Nucleus accumbens (tissue), 56 donors: ENCODE measurements around the gene HECTD2.

Experiments used
- DNase-seq, 56 donors: peaks; one replicate each; lab custom pipeline; 2025; lab: John Stamatoyannopoulos, UW

HECTD2 gene

DNA sequence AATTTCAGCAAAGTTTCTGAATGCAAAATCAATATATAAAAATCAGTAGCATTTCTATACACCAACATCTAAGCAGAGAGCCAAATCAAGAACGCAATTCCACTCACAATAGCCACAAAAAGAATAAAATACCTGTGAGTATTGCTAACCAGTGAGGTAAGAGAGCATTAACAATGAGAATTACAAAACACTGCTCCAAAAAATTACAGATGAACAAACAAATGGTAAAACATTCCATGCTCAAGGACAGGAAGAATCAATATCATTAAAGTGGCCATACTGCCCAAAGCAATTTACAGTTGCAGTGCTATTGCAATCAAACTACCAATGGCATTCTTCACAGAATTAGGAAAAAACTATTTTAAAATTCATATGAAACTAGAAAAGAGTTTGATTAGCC lies 61.5 kb downstream of the HECTD2 start:
- no peak for DNase-seq

DNA sequence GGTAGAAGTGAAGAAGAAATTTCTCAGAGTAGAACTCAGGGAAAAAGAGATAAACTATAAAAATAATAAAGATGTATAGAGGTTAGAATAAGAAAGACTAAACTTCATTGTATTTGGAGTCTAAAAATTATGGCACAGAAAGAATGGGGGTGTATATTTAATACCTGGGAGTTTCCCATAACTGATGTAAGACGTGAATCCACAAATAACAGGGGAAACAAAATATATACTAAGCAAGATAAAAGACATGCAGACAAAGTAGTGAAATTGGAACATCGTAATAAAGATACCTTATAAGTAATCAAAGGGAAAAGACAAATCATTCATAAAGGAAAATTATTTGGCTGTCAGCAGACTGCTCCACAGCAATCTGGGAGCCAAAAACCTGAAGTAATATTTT lies 62.8 kb downstream of the HECTD2 start:
- no peak for DNase-seq

DNA sequence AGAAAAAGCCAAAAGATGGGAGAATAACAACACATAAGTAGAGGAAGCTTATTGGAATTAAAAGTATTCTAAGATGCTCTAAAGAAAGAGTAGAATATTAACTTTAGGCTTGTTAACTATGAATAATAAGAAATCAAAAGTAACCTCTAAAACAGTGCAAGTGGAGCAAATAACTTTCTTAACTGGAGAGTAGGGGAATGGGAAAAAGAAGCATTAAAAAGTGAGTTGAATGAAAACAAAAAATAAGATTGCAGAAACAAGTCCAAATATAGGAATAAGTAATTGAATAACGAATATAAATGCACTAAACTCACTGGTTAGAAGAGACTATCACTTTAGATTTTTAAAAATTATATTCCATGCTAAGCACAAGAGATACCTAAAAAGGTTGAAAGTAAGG lies 63.9 kb downstream of the HECTD2 start:
- DNase-seq: no peak

DNA sequence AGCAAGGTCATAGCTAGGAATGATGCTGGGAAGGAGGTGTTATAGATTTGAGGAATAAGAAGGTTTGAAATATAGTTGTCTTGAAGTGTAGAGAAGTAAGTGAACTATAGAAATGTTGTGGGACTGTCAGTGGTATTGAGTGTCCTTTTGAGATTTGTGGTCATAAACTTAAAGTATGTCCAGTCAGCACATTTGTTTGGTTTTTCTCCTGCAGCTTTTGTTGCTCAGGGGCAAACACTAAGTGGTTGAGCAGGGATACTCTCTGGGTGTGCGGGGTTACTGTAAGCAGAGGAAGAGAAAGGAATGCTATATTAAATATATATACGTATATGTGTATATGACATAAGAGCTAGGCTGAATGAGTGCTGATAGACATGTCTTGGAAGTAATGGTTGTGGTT lies 67.1 kb downstream of the HECTD2 start:
- DNase-seq: no peak

DNA sequence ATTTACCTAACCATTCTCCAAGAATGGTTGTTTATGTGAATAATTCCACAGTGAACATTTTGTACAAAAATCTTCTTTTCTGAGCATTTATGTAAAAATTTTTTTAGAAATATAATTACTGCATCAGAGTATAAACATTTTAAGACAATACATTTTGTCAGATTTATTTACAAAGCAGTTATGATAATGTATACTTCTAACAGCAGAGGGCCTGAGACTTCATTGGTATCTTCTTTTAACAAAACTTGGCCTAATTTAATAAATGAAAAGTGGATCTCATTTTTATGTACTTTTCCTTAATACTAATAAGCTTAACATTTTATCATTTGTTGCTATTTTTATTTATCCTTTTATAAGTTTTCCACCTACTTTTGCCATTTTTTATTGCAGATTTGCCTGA lies 69.4 kb downstream of the HECTD2 start:
- DNase-seq: no peak

DNA sequence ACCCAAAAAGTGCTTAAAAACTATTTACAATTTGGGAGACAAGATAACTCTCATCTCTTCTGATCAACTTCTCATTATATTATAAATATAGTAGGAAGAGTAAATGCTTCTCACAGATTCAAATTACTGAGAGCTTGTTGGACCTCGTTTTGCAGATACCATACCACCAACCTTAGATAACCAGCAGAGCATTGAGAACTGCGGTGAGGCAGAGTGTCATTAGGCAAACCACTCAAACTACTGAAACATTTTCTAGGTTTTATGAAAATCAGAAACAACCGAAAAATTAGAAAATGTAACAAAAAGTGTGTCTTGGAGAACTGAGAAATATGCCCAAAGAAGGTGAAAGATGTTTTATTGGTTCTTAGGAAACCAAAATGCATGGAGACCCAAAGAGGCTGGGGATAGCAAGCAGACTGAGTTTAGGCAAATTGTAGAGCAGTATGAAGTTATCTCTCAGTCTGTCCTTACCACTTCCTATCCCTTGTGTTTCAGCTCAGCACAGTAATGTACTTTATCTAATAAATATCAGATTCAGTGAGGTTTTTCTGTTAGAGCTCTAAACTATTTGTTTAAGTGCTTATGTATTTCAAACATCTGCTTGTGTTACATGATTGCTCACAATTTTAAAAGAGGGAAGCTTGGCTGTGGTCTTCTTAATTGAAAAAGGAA lies 77.9 kb downstream of the HECTD2 start:
- no peak for DNase-seq

DNA sequence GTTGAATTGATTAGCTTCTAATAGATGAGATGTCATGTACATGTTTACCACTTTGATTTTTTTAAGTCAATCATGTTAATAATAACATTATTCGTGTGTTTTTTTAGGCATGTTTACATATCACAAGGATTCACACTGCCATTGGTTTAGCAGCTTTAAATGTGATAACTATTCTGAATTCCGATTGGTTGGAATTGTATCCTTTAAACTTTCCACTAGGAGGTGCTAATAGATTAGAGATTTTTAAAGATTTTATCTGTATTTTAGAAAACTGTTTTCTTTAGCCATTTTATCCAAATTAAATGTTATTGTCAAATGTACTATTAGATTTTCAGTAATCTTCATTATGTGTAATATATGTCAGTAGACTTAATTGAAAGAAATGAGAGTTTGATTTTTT lies 83.2 kb downstream of the HECTD2 start:
- DNase-seq: no peak

DNA sequence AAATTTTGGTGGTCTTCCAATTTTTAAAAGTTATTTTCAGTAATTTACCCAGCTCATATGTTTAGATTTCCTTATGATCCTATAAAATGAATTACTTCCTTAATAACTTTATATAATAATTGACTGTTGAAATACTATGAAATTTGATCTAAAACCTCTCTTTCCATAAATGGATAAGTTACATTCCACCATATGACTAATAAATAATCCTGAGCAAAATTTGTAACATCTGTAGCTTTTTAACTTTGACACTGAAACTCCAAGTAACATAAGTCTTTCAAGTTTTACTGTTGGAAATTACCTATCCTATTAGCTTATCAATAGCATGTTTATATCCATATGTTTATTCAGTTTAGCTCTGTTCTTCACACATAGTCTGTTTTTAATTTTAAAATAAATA lies 85.3 kb downstream of the HECTD2 start:
- no peak for DNase-seq

DNA sequence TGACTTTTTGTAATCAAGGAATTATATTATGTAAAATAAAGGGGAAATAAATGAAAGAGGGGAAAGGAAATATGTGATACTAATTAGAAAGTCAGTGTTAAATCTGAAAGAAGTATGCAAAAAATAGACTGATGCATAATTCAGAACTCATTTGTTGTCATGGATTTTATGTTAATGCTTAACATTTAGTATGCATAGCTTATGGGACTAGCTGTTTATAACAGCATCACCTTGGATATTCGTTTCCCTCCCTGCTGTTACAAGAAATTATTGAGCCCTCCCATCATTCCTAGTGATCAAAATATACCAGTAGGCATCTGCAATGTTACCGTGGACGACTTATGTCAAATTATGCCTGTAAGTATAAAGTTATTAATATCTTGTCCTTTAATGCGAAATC lies 85.9 kb downstream of the HECTD2 start:
- DNase-seq: no peak

DNA sequence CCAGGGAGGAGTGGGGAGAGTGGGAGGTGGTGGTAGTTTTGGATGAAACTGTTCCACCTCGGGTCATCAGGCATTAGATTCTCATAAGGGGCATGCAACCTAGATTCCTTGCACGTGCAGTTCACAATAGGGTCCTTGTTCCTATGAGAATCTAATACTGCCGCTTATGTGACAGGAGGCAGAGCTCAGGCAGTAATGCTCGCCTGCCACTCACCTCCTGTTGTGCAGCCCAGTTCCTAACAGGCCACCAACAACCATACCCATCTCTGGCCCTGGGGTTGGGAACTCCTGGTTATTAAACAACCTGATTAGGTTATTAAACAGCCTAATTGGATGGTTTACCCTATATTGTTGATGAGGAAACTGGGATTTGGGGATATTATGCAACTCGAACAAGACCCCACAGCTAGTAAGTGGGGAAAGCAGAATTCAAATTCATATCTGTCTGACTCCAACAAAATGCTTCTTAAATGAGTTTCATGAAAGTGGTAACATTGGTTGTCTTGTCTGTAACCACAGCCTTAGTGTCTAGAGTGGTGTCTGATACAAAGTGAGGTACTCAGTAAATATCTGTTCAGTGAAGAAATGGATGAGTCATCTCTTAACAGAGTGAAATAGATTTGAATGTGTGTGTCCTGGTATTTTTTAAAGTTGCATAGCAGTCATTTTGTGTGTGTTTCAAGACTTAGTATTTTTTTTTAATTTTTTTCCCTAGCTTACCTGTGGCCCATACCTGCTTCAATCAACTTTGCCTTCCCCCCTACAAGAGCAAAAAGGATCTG lies 101.6 kb downstream of the HECTD2 start:
- DNase-seq: no peak

DNA sequence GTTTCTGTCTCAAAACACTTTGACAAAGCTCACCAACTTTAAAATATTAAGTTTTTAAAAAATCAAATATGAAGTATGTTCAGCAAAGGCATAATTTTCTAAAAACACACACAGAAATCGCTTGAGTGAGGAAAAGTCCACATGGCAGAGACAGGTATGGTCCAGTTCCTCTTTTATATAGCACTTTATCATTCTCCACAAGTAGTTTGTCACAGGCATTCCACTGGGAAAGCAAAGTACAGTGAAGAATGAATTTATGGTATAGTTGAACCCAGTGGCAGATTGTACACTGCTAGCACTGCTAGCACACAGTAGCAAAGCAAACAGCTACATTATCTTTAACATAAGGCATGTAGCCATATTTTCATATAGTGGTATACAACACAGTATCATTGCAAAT lies 102.3 kb downstream of the HECTD2 start:
- DNase-seq: no peak

DNA sequence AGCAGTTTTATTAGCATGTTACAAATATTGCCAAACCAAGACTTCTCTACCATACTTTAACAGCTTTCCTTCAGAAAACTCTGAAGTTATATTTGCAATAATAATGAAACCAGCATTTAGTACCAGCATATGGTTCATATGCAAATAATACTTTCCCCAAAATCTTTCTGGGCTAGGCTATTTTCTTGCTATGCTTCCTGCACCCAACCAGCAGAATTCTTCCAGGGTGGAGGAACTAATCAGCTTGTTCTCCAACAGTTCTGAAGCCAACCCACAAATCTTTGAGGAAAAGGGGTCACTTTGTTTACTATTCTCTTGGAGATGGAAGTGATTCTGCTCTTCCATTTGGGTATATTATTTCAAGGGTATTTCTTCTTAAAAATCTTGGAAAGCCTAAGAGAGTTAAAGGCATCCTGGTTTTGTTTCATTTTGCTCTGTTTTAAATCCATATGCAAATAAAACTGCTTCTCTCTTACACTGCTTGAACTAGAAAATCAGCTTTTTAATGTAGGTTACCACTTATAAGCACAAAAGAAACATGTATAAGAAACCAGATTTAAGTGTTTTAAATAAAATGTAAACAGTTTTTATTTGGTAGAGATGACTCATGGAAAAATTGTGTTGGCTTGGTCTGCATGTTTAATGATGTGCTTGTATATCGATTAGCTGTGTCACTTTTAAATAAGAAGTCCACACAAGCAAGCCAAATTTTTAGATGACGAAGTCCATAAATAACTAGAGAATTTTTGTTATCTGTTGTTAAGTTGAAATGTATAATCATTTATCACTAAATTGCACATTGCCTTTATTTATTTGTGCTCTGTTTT lies 103.7 kb downstream of the HECTD2 start:
- DNase-seq: no peak

DNA sequence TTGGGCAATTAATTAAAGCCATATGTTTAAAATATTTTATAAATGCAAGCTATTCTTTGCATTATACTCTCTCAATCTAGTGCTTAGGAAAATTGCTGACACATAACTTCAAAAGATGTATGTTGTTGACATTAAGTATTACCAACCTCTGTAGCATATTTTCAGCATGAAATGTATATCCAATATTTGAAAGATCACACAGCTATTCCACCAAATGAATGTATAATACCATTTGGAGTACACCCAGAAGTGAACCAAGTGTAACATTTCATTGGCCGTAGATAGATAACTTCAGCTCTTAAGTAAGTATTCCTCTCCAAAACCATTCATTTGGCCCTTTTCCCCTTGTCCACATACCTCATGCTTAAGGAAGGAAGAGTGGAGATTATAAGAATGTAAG lies 104.6 kb downstream of the HECTD2 start:
- no peak for DNase-seq

DNA sequence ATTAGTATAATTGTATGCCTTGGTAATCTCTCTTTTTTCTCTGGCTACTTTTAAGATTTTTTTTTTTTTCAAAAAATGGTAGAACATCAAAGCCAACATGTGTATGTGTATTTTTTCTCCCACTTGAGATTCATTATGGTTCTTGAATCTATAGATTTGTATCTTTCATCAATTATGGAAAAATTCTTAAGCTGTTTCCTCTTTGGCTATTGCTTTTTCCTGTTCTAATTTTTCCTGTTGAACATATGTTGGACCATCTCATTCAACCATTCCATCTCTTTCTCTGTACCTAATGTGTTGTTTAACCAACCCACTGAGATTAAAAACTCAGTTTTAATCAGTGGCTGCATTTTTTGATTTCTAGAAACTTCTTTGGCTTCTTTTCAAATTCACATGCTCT lies 107.2 kb downstream of the HECTD2 start:
- DNase-seq: no peak

DNA sequence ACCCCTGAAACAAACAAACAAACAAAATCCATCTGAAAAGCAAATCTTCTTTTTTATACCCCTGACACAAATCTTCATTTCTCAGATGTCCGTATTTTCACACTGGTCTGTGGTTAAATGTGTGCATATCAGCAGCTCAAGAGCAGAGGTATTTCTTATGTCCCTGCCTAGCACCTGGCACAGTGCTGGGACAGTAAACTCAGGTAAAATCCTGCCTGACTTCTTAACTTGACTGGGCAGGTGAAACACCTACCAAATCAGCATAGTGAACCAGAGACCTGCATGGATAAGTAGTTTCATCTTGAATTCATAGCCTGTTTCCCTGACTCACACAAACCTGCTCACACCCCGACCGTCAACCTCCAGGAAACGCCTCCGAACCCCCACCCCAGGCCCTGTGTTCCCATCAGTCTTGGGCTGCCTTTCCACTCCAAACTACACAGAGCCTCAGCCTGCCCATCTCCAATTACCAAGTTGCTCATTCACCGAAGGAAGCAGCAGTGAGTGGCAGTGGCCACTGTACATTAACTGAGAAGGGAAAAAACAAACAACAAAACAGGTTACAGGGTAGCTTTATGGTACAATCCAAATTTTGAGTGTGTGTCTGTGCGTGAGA lies 109.9 kb downstream of the HECTD2 start:
- DNase-seq: no peak

DNA sequence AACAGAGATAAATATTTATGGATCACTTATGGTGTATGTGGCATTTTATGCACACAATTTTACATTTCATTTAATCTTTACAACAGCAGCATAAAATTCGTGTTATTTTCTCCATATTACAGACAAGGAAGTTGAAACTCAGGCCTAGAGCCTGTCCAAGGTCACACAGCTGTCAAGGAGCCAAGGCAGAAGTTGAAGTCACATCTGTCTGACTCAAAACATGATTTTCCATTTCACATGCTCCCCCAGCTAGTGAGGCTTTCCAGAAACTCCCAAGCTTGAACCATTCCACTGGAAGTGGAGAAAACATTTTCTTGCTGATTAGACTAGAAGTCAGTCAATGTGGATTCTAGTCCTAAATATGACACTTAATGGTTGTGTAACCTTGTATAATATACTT lies 110.5 kb downstream of the HECTD2 start:
- no peak for DNase-seq

DNA sequence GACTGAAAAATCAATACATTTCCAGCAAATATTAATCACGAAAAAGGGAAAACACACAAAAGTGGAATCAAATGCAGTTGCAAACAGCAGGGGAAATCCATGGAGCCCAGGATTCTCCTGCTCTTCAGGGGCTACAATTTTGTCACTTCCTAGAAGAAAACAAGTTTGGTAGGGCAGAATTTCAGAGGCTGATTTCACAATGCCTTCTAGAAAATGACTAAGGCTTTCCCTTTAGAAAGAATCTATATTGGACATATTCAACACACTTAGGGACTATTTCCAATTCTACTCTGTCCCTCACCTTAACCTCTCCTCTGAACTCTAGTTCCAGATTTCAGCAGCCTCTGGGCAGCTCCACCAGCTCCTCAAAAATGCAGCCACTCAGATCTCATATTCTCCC lies 111.3 kb downstream of the HECTD2 start:
- no peak for DNase-seq

DNA sequence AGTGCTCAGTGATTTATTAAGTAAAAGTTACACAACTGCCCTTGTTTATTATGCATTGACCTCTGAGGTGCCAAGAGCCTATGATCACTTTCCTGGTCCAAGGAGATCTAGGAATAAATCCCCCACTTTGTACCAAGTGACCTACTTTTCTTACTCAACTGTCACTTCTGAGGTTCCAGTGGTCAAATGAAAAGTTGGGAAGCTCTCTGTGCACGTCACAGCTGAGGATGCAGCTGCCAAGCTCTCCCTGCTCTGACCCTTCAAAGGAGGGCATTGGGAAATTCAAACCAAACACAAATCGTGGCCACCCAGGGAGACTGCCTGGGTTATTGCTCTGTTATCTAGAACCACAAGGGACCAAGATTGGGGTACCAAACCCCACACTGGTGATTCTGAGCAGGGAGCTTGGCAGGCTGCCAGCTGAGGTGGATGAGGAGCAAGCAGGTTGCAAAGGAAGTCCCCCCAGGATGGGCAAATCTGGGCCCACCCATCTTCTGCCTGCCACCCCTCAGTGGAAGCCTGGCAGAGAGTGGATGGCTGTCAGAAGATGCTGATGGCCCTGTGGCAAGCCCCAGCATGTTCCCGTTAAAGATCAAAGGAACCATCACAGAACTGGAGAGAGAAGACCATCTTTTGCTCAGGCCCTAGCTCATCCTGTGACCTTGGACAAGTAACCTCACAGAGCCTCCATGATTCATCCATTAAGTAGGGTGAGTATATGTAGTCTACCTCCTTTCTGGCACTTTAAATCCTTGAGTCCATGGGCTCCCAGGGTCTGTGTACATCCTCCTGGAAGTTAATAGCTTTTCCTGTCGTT lies 116.0 kb downstream of the HECTD2 start:
- peak in 1 of 56 donors; percentile 5 for DNase-seq

DNA sequence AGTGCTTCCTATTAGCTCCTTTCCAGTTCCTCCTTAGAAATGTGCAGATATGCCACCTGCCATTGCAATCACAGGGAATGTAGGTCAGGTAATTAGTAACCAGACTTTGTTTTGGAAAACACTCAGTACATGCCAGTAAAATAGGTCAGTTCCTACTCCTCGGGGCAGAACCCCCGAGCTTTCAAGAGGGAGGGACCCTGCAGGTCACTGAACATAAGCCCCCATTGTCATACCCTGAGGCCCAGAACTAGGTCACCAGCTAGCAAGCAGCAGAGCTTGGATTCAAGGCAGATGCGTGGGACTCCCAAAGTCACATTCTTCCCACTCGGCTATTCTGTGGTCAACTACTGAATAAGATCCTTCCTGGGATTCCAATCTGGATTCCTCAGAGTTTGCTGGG lies 117.9 kb downstream of the HECTD2 start:
- peak in 2 of 56 donors; percentile 6 to 9 for DNase-seq

DNA sequence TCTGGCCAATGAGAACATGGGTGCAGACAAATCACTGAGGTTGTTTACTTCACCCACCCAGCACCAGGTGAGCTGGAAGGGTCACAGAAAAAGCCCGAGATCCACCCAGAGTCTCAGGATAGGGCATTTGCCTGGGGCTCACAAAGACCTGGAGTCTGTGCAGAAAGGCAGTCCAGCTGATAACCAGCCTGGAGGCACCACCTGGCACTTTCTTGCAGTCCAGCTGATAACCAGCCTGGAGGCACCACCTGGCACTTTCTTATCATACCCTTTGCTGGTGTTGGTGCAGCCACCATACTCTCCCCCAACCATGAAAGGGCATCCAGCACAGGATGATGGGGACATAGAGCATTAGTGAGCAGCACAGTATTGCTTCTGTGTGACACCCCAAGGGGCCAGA lies 118.6 kb downstream of the HECTD2 start:
- no peak for DNase-seq
